ENCODE results near the gene DRP2.

DRP2 gene

DNA sequence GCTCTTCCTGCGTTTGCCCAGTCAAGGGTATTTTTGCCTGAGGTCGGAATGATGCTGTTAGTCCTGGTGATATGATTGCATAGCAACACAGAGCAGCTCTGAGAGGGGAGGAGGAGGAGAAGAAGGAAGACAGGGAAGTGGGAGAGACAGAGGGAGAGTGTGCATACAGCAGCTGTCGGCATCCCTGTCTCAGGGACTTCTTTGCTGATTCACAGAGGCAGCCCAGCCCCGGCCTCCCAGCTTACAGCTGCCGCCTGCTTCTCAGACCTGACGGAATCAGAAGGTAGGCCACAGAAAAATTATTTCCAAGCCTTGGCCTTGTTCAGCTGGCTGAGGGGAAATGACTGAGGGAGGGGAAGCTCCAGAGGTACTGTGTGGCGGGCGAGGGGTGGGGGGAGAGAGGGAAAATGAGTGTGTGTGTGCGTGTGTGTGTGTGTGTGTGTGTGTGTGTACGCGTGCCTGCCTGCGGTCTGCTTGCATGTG is 319 bp downstream of the DRP2 start:
- DNase-seq (ENCODE audit: low read depth), result no peak
- no peak overlapping the region for H3K4me3 ChIP-seq (ENCODE audit: low read depth, low read length)
- TF ChIP-seq, protein P1, sequence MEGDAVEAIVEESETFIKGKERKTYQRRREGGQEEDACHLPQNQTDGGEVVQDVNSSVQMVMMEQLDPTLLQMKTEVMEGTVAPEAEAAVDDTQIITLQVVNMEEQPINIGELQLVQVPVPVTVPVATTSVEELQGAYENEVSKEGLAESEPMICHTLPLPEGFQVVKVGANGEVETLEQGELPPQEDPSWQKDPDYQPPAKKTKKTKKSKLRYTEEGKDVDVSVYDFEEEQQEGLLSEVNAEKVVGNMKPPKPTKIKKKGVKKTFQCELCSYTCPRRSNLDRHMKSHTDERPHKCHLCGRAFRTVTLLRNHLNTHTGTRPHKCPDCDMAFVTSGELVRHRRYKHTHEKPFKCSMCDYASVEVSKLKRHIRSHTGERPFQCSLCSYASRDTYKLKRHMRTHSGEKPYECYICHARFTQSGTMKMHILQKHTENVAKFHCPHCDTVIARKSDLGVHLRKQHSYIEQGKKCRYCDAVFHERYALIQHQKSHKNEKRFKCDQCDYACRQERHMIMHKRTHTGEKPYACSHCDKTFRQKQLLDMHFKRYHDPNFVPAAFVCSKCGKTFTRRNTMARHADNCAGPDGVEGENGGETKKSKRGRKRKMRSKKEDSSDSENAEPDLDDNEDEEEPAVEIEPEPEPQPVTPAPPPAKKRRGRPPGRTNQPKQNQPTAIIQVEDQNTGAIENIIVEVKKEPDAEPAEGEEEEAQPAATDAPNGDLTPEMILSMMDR (IDR thresholded peaks at IDR 0.05; ENCODE audit: insufficient read depth, low read depth, low read length, missing control alignments), result no peak

DNA sequence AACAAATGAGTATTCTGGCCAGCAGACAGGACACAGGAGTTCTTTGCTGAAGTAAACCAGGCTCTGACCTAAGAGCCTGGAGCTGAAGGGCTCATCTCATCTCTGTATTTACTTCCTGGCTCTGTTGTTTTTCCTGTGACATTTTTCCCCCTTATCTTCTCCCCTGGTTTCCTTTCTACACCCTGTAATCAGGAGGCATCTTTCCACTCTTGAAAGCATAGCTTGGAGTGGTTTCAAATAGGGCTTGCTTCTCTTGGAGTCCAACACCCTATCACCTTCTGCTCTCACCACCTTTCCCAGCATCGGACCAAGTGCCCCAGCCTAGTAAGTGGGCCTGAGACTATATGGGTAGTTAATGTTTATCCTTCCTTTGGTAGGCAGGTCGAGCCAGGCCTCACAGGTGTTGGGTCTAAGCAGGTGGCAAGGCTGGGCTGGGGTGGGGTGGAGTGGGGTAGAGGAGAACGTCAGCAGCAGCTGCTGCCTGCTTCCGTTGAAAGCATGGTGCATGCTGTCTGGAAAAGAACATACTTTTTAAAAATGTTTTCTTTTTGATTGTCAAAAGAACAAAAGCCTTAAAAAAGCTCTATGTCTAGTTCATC is 1.2 kb downstream of the DRP2 start:
- DNase-seq (ENCODE audit: low read depth), result no peak
- H3K4me3 ChIP-seq (ENCODE audit: low read depth, low read length), result no peak overlapping the region
- TF ChIP-seq, protein P1 (IDR thresholded peaks at IDR 0.05; ENCODE audit: insufficient read depth, low read depth, low read length, missing control alignments), result no peak

DNA sequence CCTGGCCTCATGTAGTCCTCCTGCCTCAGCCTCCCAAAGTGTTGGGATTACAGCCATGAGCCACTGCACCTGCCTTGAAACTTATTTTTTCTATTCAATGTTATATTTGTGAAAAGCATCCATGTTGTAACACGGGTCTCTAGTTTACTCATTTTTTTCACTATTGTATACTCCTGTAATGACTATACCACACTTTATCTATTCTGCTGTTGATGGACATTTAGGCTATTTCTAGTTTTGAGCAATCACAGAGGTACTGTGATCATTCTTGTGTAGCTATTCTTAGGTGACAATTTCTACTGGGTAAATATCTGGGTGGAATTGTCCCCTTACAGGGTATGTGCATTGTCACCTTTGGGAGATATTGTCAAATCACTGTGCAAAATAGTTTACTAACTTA is 3.6 kb downstream of the DRP2 start:
- peak; percentile 4 for DNase-seq (ENCODE audit: low read depth)
- TF ChIP-seq, protein P1 (IDR thresholded peaks at IDR 0.05; ENCODE audit: insufficient read depth, low read depth, low read length, missing control alignments), result no peak
- H3K4me3 ChIP-seq (ENCODE audit: low read depth, low read length), result no peak overlapping the region

DNA sequence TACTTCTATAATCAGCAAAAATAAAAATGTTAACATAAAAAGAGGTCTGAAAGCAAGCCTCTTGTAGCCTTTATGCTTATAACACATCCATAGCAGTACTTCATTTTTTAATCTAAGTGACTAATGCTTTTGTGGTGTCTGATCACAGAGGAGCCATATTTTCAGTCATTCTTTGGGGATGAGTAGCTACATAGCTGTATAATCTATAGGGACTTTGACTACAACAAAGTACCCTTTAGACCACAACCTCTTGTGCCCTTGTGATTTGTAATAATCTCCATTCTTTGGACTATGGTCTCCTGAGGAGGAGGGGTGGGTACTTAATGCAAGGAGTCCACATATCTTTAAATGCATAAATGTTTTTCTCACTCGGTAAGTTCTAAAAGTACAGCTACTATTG is 9.6 kb downstream of the DRP2 start:
- no peak for DNase-seq (ENCODE audit: low read depth)
- TF ChIP-seq, protein P1 (IDR thresholded peaks at IDR 0.05; ENCODE audit: insufficient read depth, low read depth, low read length, missing control alignments), result no peak

DNA sequence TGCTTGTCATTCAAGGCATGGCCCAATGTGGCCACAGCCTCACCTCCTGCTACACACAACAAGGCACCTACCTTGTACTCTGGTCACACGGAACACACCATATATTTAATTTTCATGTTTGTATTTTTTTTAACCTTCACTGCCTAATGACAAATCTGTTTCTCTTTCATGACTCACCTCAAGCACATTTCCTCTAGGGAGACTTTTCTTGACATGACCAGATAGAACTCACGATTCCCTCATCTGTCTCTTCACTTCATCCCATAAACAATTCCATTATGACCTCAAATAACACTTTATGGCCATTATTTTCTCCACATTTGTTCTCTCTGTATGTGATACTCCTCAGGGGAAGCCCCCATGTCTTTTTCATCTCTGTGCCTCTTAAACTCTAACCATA is 11.1 kb downstream of the DRP2 start:
- no peak overlapping the region for H3K4me3 ChIP-seq (ENCODE audit: low read depth, low read length)
- DNase-seq (ENCODE audit: low read depth), result no peak
- TF ChIP-seq, protein P1 (IDR thresholded peaks at IDR 0.05; ENCODE audit: insufficient read depth, low read depth, low read length, missing control alignments), result no peak

More for the DNA sequence above, 9.6 kb downstream of the DRP2 start:
- H3K4me3 ChIP-seq (ENCODE audit: low read depth, low read length), result no peak overlapping the region

DNA sequence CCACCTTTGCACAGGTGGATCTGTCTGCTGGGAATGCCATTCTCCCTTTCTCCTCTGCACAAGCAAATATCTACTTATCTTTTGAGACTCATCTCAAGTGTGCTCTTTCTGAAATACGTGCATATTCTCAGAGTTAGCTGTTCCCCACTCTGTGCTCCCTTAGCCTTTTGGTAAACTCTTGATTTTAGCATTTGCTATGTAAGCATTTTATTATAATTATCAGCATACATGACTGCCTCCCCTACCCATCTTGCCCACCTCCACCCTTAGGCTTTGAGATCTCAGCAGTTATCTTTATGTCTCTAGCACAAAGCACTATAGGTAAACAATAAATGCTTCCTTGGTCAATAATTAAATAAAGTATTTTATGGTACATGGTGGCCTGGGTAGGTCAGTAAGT is 11.5 kb downstream of the DRP2 start:
- no peak overlapping the region for H3K4me3 ChIP-seq (ENCODE audit: low read depth, low read length)
- TF ChIP-seq, protein P1 (IDR thresholded peaks at IDR 0.05; ENCODE audit: insufficient read depth, low read depth, low read length, missing control alignments), result no peak
- no peak for DNase-seq (ENCODE audit: low read depth)

DNA sequence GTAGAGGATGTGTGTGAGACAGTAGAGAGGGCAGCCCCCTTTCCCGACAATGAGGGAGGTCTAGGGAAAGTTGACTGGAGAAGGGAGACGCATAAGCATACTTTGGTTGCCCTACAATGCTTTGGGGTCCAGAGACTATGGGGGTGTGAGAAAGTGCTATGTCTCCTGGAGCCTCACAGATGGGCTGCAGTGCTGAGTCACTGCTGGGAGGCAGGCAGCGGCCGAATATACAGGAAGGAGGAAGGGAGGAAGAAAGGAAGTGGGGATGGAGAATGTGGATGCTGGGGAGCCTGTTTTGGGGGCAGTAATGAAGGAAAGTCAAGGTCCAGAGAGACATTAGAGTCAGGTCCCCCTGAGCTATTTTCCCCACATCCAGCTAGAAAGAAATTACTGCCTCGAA is 12.7 kb downstream of the DRP2 start:
- no peak for DNase-seq (ENCODE audit: low read depth)
- TF ChIP-seq, protein P1 (IDR thresholded peaks at IDR 0.05; ENCODE audit: insufficient read depth, low read depth, low read length, missing control alignments), result no peak
- H3K4me3 ChIP-seq (ENCODE audit: low read depth, low read length), result no peak overlapping the region
